HL-60 (cell line): ENCODE results near the gene EDC3.

Experiments
- DNase-seq, 2 experiments: peaks; one replicate each; pipeline ENCODE4 v3.0.0-alpha.2; 2010 to 2020; ENCODE audit warnings: low read depth in 1 of 2, low spot score in 1 of 2
- H3K27ac ChIP-seq: fragments of 250-450 bp; sonication (Bioruptor Pico); replicated peaks from 2 replicates; pipeline ENCODE4 v1.5.1; 2020; ENCODE audit warnings: mild to moderate bottlenecking, moderate library complexity
- H3K27me3 ChIP-seq: fragments of 250-450 bp; sonication (Bioruptor Pico); 2 replicates; pipeline ENCODE4 v1.5.1; 2021; ENCODE audit warnings: mild to moderate bottlenecking, moderate library complexity; ENCODE audit not compliant: insufficient read depth, poor library complexity, severe bottlenecking
- H3K4me3 ChIP-seq: replicated peaks from 2 replicates; pipeline ENCODE4 v1.5.1; 2011; ENCODE audit warnings: mild to moderate bottlenecking, control low read depth, low read length; ENCODE audit not compliant: insufficient read depth
- GABPA ChIP-seq: IDR thresholded peaks from 2 replicates; pipeline ENCODE4 v1.6.1; 2012; ENCODE audit warnings: low read depth
- POLR2AphosphoS5 ChIP-seq: IDR thresholded peaks from 2 replicates; pipeline ENCODE4 v1.6.1; 2012; ENCODE audit warnings: low read depth
- SPI1 ChIP-seq: IDR thresholded peaks from 2 replicates; pipeline ENCODE4 v1.6.1; 2012; ENCODE audit warnings: low read depth, mild to moderate bottlenecking, borderline replicate concordance
- TF ChIP-seq, protein P1 (sequence below): IDR thresholded peaks from 2 replicates; pipeline ENCODE4 v1.6.1; 2012; ENCODE audit warnings: low read depth; ENCODE audit not compliant: insufficient replicate concordance
- TF ChIP-seq, protein P2 (sequence below): IDR thresholded peaks from one replicate; pipeline ENCODE4 v1.5.1; 2011; ENCODE audit warnings: low read length, control low read depth, inconsistent platforms; ENCODE audit not compliant: insufficient read depth

EDC3 gene

DNA sequence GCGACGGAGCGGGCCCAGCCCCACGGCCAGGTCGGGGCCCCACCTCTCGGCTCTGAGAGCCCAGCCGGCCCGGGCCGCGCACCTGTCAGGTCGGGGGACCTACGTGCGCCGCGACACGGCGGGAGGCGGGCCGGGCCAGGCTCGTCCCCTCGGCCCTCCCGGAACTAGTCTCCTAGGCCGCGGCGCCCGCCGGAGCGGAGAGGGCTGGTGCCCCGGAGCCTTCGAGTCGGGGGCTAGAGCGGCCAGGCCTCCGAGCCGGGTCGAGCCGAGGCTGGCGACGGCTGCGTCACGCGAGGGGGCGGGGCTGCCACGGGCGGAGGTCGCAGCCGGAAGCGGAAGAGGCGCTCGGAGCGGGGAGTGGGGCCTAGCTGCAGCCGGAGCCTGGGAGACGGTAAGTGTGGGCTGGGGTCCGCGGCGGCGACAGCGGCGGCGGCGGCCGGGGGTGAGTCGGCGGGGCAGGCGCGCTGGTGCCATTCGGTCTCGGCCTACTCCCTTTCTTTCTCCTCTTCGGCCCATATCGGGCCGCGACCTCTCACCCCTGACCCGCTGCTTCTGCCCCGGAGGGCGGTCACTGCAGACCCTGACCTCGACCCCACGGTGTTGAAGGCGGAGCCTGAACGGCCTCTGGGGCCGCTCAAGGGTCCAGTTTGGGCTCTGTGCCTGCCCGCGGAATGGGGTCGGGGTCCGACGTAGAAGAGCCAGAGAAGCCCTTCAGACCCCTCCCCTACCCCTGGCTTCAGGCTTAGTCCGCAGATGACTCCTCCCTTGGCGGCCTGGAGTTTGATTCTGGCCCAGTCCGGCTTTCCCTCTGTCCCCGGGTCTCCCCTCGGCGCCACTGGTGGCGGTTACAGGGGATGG, 80.1 kb downstream of the EDC3 start, which contains the start of gene CLK3:
Gene CLK3, plus strand, starts transcription at position 329 of the 858 bp plus-strand sequence. CDS start 3,361 bp downstream, outside the sequence.
- H3K27ac ChIP-seq = peak within 1 kb of the TSS; percentile 92
- TF ChIP-seq POLR2AphosphoS5 (peak; percentile 73; the same call in 1 of the 2 replicates), GABPA (peak; percentile 85), SPI1 (no peak)
- TF ChIP-seq, protein P1, sequence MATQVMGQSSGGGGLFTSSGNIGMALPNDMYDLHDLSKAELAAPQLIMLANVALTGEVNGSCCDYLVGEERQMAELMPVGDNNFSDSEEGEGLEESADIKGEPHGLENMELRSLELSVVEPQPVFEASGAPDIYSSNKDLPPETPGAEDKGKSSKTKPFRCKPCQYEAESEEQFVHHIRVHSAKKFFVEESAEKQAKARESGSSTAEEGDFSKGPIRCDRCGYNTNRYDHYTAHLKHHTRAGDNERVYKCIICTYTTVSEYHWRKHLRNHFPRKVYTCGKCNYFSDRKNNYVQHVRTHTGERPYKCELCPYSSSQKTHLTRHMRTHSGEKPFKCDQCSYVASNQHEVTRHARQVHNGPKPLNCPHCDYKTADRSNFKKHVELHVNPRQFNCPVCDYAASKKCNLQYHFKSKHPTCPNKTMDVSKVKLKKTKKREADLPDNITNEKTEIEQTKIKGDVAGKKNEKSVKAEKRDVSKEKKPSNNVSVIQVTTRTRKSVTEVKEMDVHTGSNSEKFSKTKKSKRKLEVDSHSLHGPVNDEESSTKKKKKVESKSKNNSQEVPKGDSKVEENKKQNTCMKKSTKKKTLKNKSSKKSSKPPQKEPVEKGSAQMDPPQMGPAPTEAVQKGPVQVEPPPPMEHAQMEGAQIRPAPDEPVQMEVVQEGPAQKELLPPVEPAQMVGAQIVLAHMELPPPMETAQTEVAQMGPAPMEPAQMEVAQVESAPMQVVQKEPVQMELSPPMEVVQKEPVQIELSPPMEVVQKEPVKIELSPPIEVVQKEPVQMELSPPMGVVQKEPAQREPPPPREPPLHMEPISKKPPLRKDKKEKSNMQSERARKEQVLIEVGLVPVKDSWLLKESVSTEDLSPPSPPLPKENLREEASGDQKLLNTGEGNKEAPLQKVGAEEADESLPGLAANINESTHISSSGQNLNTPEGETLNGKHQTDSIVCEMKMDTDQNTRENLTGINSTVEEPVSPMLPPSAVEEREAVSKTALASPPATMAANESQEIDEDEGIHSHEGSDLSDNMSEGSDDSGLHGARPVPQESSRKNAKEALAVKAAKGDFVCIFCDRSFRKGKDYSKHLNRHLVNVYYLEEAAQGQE = no peak
- TF ChIP-seq, protein P2, sequence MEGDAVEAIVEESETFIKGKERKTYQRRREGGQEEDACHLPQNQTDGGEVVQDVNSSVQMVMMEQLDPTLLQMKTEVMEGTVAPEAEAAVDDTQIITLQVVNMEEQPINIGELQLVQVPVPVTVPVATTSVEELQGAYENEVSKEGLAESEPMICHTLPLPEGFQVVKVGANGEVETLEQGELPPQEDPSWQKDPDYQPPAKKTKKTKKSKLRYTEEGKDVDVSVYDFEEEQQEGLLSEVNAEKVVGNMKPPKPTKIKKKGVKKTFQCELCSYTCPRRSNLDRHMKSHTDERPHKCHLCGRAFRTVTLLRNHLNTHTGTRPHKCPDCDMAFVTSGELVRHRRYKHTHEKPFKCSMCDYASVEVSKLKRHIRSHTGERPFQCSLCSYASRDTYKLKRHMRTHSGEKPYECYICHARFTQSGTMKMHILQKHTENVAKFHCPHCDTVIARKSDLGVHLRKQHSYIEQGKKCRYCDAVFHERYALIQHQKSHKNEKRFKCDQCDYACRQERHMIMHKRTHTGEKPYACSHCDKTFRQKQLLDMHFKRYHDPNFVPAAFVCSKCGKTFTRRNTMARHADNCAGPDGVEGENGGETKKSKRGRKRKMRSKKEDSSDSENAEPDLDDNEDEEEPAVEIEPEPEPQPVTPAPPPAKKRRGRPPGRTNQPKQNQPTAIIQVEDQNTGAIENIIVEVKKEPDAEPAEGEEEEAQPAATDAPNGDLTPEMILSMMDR = no peak
- no peaks in the 10 kb centered on the region for H3K27me3 ChIP-seq
- peak within 1 kb of the TSS; percentile 84 for H3K4me3 ChIP-seq
- DNase-seq = peak; percentile 93 to 95

DNA sequence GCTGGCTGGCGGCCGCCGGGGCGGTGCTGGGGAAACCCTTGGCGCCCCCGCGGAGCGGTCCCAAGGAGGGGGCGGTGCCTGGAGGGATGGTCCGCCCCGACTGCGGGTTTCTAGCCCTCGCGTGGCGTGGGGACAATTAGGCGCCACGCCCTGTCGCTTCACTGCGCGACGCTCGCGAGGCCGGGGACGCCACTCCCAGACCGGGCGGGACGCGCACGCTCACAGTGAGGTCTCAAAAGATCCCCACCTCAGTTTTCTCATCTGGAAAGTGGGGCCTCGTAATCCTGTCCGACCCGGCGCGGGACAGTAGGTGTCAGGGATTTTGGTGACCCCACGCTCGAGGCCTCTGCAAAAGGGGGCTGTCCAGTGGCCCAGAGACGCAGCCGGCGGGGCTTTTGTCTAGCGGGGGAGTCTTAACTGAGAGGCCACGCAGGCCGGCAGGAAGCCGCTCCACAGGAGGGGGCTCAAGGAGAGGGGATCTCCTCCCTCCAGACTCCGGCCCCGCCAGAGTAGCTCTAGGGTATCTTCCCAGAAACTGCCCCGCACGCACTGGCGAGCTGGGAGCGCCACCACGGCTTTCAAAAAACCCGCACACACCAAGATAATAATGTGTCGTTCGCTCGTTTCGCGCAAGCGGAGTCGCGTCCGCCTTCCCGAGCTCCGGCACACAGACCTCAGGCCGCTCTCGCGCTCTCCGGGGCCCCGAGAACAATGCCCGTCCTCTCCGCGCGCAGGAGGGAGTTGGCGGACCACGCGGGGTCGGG, 80.9 kb downstream of the EDC3 start:
- Histone ChIP-seq H3K4me3 (peak overlapping the region; percentile 84), H3K27me3 (no peaks in the 10 kb centered on the region), H3K27ac (peak overlapping the region; percentile 92)
- TF ChIP-seq, protein P2 = no peak
- TF ChIP-seq GABPA (no peak), POLR2AphosphoS5 (no peak), SPI1 (no peak)
- TF ChIP-seq, protein P1 = no peak
- DNase-seq = peak; percentile 52 to 67

DNA sequence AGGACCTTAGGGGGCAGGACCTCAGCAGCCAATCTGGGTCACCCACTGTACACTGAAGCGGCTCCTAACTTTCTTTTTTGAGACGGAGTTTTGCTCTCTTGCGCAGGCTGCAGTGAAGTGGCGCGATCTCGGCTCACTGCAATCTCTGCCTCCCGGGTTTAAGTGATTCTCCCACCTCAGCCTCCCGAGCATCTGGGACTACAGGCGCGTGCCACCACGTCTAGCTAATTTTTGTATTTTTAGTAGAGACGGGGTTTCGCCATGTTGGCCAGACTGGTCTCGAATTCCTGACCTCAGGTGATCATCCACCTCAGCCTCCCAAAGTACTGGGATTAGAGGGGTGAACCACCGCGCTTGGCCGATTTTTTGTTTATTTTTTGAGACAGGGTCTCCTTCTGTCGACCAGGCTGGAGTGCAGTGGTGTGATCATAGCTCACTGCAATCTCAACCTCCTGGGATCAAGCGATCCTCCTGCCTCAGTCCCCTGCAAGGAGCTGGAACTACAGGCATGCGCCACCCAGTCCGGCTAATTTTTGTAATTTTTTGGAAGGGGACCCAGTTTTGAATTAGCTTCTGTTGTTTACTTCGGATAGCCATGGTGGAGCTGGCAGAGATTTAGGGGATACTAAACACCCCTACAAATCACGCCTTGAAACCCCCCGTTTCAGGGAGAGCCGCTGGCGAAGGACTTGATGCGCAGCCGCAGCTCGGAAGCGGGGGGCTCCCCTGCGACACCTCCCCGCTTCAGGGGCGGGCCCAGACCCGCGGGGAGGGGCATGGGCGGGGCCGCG, 81.7 kb downstream of the EDC3 start:
- DNase-seq = no peak
- Histone ChIP-seq H3K4me3 (peak overlapping the region; percentile 84), H3K27me3 (no peaks in the 10 kb centered on the region), H3K27ac (no peak overlapping the region)
- TF ChIP-seq SPI1 = no peak
- TF ChIP-seq, protein P2 = no peak
- TF ChIP-seq POLR2AphosphoS5 = no peak
